Panc1 (cell line): ENCODE measurements around the gene GOLPH3. TPM values are rescaled to one million over a fixed set of nuclear protein-coding genes. Genes with fewer than 3 reads are reported as not detected.

Experiments
- ATAC-seq: fragments of 200-7000 bp; cut with Tn5 transposase; 2 replicates; pipeline ENCODE4 v1.9.1; 2020; ENCODE audit warnings: mild to moderate bottlenecking, moderate library complexity
- BruUV-seq: library from RNA; stranded (reverse); fragments of 400-500 nt; replicated peaks from 2 replicates; lab custom pipeline; 2021; lab: Mats Ljungman, UMichigan
- CTCF ChIA-PET: fragments of 300-600 bp; sonication (Branson Sonifier 250); formaldehyde crosslinking; loops from one replicate; lab custom pipeline; 2022; ENCODE audit warnings: antibody characterized with exemption; lab: Charles Lee
- POLR2A ChIA-PET: fragments of 300-600 bp; sonication (Branson Sonifier 250); formaldehyde crosslinking; loops from one replicate; lab custom pipeline; 2022; ENCODE audit warnings: antibody characterized with exemption; lab: Charles Lee
- DNase-seq: peaks from one replicate; pipeline ENCODE4 v3.0.0-alpha.2; 2010; ENCODE audit warnings: low read depth, low spot score
- H3K27ac ChIP-seq: 2 replicates; pipeline ENCODE4 v1.5.1; 2011; ENCODE audit warnings: mild to moderate bottlenecking, low read length, inconsistent platforms
- H3K27me3 ChIP-seq: fragments of 200-500 bp; sonication (Bioruptor generic); 2 replicates; pipeline ENCODE4 v1.6.0; 2014; ENCODE audit warnings: low read length, inconsistent platforms; ENCODE audit not compliant: control insufficient read depth, insufficient read depth
- H3K36me3 ChIP-seq: fragments of 200-500 bp; sonication (Bioruptor generic); 2 replicates; pipeline ENCODE4 v1.5.1; 2014; ENCODE audit warnings: inconsistent platforms, mild to moderate bottlenecking, low read length, moderate library complexity; ENCODE audit not compliant: control insufficient read depth, insufficient read depth
- H3K4me1 ChIP-seq: 2 replicates; pipeline ENCODE4 v1.5.1; 2011; ENCODE audit warnings: inconsistent platforms, mild to moderate bottlenecking, low read length, moderate library complexity; ENCODE audit not compliant: control insufficient read depth, insufficient read depth
- H3K4me3 ChIP-seq, 2 experiments: 2 replicates each; pipeline ENCODE4 v1.5.1; 2011 to 2012; ENCODE audit warnings: low read depth in 2 of 2, low read length in 2 of 2, mild to moderate bottlenecking in 2 of 2, inconsistent platforms in 1 of 2, moderate library complexity in 1 of 2
- H3K9me3 ChIP-seq: fragments of 200-500 bp; sonication (Bioruptor generic); 2 replicates; pipeline ENCODE4 v1.5.1; 2014; ENCODE audit warnings: low read depth, mild to moderate bottlenecking, inconsistent platforms, low read length, moderate library complexity; ENCODE audit not compliant: control insufficient read depth, insufficient read depth
- POLR2AphosphoS5 ChIP-seq: IDR thresholded peaks from 2 replicates; pipeline ENCODE4 v1.6.1; 2012; ENCODE audit warnings: mild to moderate bottlenecking, low read depth, low read length, moderate library complexity
- SIN3A ChIP-seq: IDR thresholded peaks from 2 replicates; pipeline ENCODE4 v1.6.1; 2012; ENCODE audit warnings: low read depth, mild to moderate bottlenecking, low read length, moderate library complexity, borderline replicate concordance; ENCODE audit not compliant: insufficient read depth
- TCF7L2 ChIP-seq: IDR thresholded peaks from 2 replicates; pipeline ENCODE4 v1.6.1; 2011; ENCODE audit warnings: mild to moderate bottlenecking, low read depth, low read length, inconsistent platforms
- in situ Hi-C: cut with HindIII; loops from 2 replicates; pipeline ENCODE4 v1.10.0; 2016; ENCODE audit warnings: low sequenced_read_pairs, low pct_unique_long_range_greater_than_20kb
- intact Hi-C: fragments of 100-400 bp; cut with micrococcal nuclease; formaldehyde crosslinking; loops from one replicate; pipeline ENCODE4 v1.10.0; 2022; ENCODE audit not compliant: unreplicated experiment
- total RNA-seq: library from RNA; stranded (reverse); gene quantifications from one replicate; pipeline ENCODE4 v1.2.1, GENCODE V29; 2021; ENCODE audit not compliant: unreplicated experiment
- TF ChIP-seq, protein P1 (sequence below), 2 experiments: IDR thresholded peaks; 2 replicates each; pipeline ENCODE4 v1.6.1; 2011 to 2012; ENCODE audit warnings: low read depth in 2 of 2, control low read depth in 1 of 2, low read length in 1 of 2, mild to moderate bottlenecking in 1 of 2, moderate library complexity in 1 of 2; ENCODE audit not compliant: insufficient read depth in 1 of 2
- TF ChIP-seq, protein P2 (sequence below): fragments of 450-650 bp; IDR thresholded peaks from 2 replicates; pipeline ENCODE4 v1.5.1; 2017; ENCODE audit warnings: mild to moderate bottlenecking

Gene GOLPH3
- total RNA-seq, 1 experiment from 2014 or later = 89.7 TPM

- BruUV-seq = no TSS peak
- ATAC-seq (no peak), DNase-seq (no peak)
- H3K4me3 ChIP-seq = no peak overlapping the region
- peaks cover 26% of the 10 kb centered on the region for H3K36me3 ChIP-seq
- H3K27me3 ChIP-seq = no peaks in the 10 kb centered on the region
- TF ChIP-seq, protein P1, sequence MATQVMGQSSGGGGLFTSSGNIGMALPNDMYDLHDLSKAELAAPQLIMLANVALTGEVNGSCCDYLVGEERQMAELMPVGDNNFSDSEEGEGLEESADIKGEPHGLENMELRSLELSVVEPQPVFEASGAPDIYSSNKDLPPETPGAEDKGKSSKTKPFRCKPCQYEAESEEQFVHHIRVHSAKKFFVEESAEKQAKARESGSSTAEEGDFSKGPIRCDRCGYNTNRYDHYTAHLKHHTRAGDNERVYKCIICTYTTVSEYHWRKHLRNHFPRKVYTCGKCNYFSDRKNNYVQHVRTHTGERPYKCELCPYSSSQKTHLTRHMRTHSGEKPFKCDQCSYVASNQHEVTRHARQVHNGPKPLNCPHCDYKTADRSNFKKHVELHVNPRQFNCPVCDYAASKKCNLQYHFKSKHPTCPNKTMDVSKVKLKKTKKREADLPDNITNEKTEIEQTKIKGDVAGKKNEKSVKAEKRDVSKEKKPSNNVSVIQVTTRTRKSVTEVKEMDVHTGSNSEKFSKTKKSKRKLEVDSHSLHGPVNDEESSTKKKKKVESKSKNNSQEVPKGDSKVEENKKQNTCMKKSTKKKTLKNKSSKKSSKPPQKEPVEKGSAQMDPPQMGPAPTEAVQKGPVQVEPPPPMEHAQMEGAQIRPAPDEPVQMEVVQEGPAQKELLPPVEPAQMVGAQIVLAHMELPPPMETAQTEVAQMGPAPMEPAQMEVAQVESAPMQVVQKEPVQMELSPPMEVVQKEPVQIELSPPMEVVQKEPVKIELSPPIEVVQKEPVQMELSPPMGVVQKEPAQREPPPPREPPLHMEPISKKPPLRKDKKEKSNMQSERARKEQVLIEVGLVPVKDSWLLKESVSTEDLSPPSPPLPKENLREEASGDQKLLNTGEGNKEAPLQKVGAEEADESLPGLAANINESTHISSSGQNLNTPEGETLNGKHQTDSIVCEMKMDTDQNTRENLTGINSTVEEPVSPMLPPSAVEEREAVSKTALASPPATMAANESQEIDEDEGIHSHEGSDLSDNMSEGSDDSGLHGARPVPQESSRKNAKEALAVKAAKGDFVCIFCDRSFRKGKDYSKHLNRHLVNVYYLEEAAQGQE (IDR thresholded peaks at IDR 0.05; ENCODE audit: insufficient read depth in 1 of 2, low read depth in 2 of 2, low read length in 1 of 2) = no peak
- TF ChIP-seq TCF7L2 (no peak), POLR2AphosphoS5 (no peak), SIN3A (no peak)
- TF ChIP-seq, protein P2, sequence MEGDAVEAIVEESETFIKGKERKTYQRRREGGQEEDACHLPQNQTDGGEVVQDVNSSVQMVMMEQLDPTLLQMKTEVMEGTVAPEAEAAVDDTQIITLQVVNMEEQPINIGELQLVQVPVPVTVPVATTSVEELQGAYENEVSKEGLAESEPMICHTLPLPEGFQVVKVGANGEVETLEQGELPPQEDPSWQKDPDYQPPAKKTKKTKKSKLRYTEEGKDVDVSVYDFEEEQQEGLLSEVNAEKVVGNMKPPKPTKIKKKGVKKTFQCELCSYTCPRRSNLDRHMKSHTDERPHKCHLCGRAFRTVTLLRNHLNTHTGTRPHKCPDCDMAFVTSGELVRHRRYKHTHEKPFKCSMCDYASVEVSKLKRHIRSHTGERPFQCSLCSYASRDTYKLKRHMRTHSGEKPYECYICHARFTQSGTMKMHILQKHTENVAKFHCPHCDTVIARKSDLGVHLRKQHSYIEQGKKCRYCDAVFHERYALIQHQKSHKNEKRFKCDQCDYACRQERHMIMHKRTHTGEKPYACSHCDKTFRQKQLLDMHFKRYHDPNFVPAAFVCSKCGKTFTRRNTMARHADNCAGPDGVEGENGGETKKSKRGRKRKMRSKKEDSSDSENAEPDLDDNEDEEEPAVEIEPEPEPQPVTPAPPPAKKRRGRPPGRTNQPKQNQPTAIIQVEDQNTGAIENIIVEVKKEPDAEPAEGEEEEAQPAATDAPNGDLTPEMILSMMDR = no peak
- no peak overlapping the region for H3K27ac ChIP-seq
- no peaks in the 10 kb centered on the region for H3K4me1 ChIP-seq
- ChIA-PET CTCF (no interaction called here), POLR2A (no interaction called here)
- no peaks in the 10 kb centered on the region for H3K9me3 ChIP-seq
- intact Hi-C loops (no loop called here), in situ Hi-C loops (no loop called here)
Measured at GRCh38 chr5:32103521-32103920, 70.6 kb downstream of the GOLPH3 start.

DNA sequence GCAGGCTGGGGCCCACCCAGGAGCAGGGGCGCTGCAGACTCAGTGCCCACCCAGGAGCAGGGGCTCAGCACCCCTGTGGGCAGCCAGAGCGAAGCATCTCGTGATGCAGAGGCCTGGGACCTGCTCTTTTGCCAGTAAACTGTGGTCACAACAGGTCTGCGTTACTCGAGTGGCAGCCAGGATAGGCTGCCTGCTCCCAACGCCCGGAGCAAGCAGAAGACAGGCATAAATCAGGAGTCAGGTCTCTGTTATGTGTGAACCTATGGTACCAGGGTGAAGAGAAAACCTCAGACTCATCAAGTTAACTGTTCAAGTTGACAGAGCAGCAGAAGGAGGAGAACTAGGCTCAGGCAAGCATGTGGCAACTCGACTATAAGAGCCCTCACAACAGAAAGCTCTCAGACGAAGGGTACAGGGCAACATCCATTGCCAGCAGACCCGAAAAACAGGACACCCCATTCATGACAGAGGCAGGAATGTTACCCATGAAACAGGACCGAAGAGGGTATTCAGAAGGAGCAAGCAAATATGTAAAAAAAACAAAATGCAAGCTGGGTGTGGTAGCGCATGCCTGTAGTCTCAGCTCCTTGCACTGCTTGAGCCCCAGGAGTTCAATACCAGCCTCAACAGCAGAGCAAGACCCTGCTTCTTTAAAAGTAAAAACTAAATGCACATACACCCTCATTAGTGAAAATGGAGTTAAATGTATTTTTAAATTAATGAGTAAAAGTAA, 71.7 kb downstream of the GOLPH3 start:
- H3K36me3 ChIP-seq = peaks cover 22% of the 10 kb centered on the region

More for the DNA sequence above, 71.7 kb downstream of the GOLPH3 start:
- ChIA-PET POLR2A (interaction anchor here (0.6 kb wide), 1 partner anchor 68 kb away, joined by 3 read pairs; no protein-coding TSS in a partner anchor), CTCF (interaction anchor here (0.5 kb wide), 1 partner anchor 18 kb away, joined by 3 read pairs; no protein-coding TSS in a partner anchor)
- DNase-seq (no peak), ATAC-seq (no peak)
- intact Hi-C loops = no loop called here
- Histone ChIP-seq H3K27me3 (no peaks in the 10 kb centered on the region), H3K9me3 (no peaks in the 10 kb centered on the region), H3K27ac (no peak overlapping the region), H3K4me1 (no peaks in the 10 kb centered on the region), H3K4me3 (no peak overlapping the region)
- no peak for TF ChIP-seq POLR2AphosphoS5
- no peak for TF ChIP-seq SIN3A
- TF ChIP-seq TCF7L2 = no peak
- TF ChIP-seq, protein P1 (IDR thresholded peaks at IDR 0.05; ENCODE audit: insufficient read depth in 1 of 2, low read depth in 2 of 2, low read length in 1 of 2) = no peak
- TF ChIP-seq, protein P2 = no peak
- in situ Hi-C loops = no loop called here
- BruUV-seq = no TSS peak
